ENCODE measurements around the gene RAC3.

DNA sequence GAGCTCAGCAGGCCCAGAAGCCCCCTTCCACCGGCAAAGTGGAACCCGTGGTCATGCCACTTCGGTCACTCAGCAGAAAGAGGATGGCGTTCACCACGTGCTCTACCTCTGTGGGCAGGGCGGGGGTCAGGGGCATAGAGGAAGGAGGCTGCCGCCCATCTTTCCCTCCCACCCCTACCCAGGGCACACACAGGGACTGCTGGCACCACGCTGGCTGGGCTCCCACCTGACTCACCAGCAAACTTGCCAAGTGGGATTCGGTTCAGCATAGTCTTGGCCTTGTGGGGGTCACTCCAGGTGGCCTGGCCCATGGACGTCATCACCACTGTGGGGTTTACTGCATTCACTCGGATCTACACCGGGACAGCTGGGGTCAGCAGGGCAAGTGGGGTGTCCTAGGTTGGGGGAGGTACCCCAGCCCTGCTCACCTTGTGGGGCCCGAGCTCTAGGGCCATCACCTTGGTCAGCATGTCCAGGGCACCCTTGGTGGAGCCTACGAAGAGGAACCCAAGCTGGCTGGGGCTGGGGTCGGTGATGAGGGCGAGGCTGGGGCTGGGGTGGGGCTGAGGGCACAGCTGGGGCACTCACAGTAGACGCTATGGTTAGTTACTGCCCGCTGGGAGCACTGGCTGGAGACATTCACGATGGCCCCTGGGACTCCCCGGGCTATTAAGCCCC is 4.6 kb downstream of the RAC3 start:
- TF ChIP-seq, protein P1, sequence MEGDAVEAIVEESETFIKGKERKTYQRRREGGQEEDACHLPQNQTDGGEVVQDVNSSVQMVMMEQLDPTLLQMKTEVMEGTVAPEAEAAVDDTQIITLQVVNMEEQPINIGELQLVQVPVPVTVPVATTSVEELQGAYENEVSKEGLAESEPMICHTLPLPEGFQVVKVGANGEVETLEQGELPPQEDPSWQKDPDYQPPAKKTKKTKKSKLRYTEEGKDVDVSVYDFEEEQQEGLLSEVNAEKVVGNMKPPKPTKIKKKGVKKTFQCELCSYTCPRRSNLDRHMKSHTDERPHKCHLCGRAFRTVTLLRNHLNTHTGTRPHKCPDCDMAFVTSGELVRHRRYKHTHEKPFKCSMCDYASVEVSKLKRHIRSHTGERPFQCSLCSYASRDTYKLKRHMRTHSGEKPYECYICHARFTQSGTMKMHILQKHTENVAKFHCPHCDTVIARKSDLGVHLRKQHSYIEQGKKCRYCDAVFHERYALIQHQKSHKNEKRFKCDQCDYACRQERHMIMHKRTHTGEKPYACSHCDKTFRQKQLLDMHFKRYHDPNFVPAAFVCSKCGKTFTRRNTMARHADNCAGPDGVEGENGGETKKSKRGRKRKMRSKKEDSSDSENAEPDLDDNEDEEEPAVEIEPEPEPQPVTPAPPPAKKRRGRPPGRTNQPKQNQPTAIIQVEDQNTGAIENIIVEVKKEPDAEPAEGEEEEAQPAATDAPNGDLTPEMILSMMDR (IDR thresholded peaks at IDR 0.05) = no peak
- no peak for TF ChIP-seq POLR2A (IDR thresholded peaks at IDR 0.05)
